GM21447 (cell line): ENCODE results near the gene FSIP1.
A peak's percentile ranks its signal among the peaks of the same experiment; 100 is the strongest.

ENCODE experiments used
- ATAC-seq: cut with Tn5 transposase; IDR thresholded peaks from one replicate; pipeline ENCODE4 v1.9.1; 2021; ENCODE audit not compliant: unreplicated experiment

The FSIP1 gene

GRCh38 chr15:39558421-39558820 is 224.2 kb downstream of the FSIP1 start:
- ATAC-seq: no peak

- no peak for ATAC-seq
Measured at GRCh38 chr15:39556461-39556860, 226.2 kb downstream of the FSIP1 start.

- ATAC-seq: no peak
Measured at GRCh38 chr15:39555885-39556284, 226.8 kb downstream of the FSIP1 start.

- ATAC-seq: no peak
Measured at GRCh38 chr15:39554746-39555387, 227.8 kb downstream of the FSIP1 start.

GRCh38 chr15:39553947-39554693 is 228.5 kb downstream of the FSIP1 start:
- peak; percentile 46 for ATAC-seq

GRCh38 chr15:39552556-39552955 is 230.1 kb downstream of the FSIP1 start:
- no peak for ATAC-seq

GRCh38 chr15:39551476-39551875 is 231.2 kb downstream of the FSIP1 start:
- ATAC-seq: no peak
